Ureter (tissue), 1 donor: ENCODE results near the gene TFG. TPM values are rescaled to one million over a fixed set of nuclear protein-coding genes. Genes with fewer than 3 reads are reported as not detected.
"Not testable (repeated sequence)": the region's sequence is repeated elsewhere in the genome, so short reads cannot be mapped to it uniquely, and the experiment has no call there.

Experiments used
- DNase-seq: peaks from one replicate; pipeline ENCODE4 v3.0.0-alpha.2; 2020; ENCODE audit warnings: low spot score
- total RNA-seq: library from RNA; stranded (reverse); gene quantifications from one replicate; pipeline ENCODE4 v1.2.4, GENCODE V29; 2023
- donor health status: DM: yes; HTN: yes; CAD: no.

Gene TFG
- 86.9 TPM for total RNA-seq

DNA sequence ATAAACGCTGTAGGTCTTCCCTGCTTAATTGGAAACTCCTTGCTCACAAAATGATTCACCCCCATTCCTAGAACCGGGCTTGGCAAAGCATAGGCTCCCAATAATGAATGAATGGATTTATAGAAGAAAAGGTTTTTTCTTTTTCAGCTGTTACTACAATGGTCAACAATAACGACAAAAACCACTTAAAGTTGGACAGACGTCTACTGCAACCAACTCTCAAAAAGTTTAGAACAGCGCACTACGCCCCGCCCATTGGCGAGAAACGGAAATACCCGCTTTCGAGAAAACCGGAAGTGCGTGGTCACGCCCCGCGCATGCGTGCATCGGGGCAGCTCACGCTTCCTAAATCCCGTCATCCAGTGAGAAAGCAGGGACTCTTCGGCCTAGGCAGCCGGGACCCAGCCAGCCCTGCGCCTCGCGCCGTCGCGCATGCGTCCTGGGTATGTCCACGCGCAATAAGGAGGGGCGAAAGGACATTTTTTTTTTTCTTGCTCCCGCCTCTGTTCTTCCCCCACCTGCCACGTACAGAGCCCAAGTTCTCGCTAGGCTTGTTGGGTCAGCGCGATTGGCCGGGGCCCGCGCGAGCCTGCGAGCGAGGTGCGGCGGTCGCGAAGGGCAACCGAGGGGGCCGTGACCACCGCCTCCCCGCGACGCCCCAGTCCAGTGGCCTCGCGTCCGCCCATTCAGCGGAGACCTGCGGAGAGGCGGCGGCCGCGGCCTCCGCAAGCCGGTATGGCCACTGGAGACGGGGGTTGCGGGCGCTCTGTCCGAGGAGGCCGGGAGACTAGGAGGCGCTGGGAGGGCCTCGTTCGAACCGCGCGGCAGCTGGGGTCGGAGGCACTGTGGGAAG lies at the start of gene TFG:
Gene TFG, plus strand, starts transcription at position 506 of the 853 bp plus-strand sequence. CDS start 4,192 bp downstream, outside the sequence.
- peak; percentile 99 for DNase-seq

DNA sequence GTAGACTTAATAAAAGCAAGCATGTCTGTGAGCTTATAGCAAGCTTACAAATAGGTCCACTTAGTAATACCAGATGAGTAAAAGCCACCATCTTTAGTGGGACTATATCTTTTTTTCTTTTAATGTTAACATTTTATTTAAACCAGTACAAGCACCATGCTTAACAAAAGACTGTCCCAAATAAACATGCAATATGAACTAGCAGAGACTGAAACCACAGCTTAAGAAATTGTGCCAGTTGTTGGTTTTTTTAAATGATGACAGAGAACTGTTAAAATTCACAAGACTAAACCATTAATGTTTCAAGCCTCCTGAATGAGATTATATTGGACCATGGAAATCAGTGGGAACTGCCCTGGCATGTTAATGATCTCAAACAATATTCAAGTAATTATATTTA lies 48.0 kb upstream of the TFG start:
- not testable (repeated sequence) for DNase-seq

DNA sequence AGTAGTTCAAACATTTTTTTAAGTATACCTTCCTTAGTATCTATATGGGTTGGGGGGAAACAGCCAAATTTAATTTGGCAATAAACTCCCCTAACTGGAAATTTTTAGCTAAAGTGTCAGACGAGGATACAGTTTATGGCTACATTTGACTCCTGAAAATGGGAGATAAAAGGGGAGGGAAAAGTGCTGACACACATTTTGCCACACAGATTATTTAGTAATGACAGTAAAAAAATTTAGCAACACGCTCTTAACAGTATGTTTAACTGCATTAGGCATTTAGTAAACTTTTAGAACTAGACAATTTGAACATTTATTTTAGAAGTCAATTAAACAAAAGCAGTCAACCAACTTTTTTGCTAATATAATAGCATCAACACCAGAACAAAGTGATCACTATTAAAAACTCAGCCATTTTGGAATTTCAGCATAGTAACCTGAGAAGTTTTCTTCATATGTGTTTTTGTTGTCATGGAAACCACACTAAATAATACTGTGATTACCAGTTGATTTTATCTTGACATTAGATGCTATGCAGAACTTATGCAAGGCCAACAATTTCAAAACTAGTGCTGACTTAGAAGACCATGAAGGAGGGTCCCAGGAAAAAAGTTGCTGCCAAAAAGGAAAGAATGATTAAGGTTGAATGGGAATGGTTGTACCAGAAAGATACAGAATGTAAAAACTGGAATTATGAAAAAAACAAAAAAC lies 47.0 kb upstream of the TFG start:
- DNase-seq, result no peak

DNA sequence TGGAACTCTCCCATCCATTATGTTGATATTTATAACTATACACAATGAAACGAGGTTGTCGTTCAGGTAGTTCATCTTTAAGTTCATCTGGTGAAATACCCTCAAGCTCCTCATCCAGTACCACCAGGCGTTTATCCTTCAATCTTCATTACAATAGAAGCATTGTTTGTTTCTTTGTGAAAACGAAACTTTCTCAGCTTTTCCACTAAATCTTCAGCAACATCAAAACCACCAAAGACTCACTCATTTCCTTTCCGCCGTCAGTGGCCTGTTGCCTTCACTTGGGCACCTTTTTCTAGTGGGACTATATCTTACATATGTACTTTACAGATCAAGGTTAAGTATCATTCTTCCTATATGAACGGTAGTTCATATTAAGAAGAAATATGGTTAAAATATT lies 44.1 kb upstream of the TFG start:
- DNase-seq, result no peak

DNA sequence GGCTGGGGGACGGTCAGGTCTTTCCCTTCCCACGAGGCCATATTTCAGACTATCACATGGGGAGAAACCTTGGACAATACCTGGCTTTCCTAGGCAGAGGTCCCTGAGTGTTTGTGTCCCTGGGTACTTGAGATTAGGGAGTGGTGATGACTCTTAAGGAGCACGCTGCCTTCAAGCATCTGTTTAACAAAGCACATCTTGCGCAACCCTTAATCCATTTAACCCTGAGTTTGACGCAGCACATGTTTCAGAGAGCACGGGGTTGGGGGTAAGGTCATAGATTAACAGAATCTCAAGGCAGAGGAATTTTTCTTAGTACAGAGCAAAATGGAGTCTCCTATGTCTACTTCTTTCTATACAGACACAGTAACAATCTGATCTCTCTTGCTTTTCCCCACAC lies 42.6 kb upstream of the TFG start:
- not testable (repeated sequence) for DNase-seq

DNA sequence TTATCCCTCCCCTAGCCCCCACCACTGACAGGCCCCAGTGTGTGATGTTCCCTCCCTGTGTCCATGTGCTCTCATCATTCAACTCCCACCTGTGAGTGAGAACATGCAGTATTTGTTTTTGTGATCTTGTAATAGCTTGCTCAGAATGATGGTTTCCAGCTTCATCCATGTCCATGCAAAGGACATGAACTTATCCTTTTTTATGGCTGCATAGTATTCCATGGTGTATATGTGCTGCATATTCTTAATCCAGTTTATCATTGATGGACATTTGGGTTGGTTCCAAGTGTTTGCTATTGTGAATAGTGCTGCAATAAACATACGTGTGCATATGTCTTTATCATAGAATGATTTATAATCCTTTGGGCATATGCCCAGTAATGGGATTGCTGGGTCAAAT lies 42.0 kb upstream of the TFG start:
- not testable (repeated sequence) for DNase-seq

DNA sequence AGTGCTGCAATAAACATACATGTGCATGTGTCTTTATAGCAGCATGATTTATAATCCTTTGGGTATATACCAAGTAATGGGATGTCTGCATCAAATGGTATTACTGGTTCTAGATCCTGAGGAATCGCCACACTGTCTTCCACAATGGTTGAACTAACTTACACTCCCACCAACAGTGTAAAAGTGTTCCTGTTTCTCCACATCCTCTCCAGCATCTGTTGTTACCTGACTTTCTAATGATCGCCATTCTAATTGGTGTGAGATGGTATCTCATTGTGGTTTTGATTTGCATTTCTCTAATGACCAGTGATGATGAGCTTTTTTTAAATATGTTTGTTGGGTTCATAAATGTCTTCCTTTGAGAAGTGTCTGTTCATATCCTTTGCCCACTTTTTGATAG lies 38.3 kb upstream of the TFG start:
- DNase-seq, result not testable (repeated sequence)

DNA sequence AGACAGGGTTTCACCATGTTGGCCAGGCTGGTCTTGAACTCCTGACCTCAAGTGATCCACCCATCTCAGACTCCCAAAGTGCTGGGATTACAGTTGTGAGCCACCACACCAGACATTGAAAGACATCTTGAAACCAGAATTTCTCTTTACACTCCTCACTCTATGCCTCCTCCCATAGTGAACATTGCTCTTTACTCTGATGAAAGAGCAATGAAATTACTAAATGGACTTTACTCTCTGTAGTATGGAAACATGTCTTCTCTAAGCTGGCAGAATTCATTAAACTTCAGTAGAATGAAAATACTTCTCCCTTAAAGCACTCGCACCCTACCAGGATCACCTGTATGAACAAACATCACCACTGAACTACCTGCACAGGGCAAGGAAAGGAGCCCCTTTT lies 27.8 kb upstream of the TFG start:
- no peak for DNase-seq

DNA sequence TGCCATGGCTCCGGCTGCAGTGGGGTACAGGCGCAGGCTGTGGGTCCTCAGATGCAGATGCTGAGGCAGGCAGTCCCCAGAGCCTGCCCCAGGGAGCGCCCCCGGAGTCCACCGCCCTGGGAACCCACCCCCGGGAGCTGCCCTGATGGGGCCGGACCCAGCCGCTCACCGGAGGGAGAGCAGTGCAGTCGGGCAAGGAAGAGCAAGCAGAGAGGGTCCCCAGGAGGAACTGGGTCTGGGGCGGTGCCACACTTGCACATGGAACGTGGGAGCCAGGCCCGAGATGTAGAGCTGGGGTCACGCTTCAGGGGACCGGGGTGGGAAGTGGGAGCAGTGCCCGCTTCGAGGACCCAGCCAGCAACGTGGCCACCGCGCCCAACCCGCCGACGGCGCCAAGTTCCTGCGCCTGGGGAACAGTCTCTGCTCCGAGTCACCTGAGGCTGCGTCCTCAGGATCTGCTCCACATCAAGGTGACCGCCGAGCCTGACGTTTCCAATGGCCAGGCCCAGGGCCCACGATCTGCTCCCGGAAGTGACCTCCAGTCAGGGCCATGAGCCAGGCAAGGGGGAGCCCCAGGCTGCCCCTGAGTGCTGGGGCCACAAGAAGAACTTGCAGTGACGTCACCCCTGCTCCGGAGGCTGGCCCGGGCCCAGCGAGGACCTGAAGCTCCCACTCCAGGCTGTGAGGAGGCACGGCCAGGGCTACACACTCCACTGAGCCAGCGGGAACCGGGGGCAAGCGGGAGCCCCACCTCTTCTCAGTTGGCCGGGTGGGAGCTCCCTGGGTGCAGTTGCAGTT lies 27.0 kb upstream of the TFG start:
- no peak for DNase-seq

DNA sequence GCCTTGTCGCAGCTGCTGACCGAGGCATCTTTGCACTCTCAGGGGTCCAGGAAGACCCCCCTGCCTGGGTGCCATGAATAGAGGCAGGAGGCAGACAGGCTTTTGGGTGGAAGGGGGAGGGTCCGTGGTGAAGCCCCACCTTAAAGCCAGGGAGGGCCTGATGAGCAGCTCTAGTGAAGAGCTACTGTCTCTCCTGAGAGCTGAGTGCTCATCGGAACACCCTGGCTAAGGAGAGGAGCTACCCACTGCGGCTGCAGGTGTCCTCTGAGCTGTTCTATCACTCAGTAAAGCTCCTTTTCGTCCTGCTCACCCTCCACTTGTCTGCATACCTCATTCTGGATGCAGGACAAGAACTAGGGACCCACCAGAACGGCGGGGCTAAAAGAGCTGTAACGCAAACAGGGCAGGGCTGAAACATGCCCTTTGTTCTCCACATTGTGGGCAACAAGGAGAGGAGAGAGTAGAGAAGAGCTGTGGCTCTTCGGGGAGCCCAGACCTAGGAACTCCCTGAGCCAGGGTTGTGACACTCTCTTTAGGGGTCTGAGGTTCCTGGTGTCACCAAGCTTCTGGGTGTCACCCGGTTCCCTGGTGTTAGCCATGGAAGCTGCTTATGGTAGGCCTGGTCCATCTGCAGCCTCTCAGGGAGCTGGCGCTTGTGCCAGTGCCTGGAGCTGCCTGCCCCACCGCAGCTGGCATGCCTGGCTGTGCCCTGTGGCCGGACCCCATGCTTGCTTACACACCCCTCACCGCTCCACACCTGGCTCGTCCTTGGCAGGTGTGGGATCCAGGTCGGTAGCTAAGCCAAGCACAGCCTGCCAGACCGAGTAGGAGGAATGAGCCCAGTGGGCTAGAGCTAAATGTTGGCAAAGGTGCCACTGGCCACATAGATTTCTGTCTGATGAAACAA lies 26.2 kb upstream of the TFG start:
- DNase-seq, result no peak

DNA sequence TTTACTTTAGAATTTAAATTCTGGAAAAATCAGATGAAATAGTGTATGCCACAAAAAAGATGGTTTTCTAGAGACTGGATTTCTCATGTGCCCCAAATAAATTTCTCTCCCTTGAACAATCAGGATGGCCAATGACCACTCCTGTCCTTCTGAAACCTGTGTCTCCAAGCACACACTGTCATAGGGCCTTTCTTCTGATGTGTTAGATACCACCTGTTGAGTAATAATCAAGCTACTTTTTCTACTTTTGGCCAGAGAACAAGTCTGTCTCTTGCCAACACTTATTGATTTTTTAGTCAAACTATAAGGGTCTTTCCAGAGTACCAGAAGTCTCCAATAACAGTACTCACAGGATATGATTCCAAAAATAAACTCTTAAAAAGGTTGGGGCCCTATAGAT lies 16.1 kb upstream of the TFG start:
- no peak for DNase-seq

DNA sequence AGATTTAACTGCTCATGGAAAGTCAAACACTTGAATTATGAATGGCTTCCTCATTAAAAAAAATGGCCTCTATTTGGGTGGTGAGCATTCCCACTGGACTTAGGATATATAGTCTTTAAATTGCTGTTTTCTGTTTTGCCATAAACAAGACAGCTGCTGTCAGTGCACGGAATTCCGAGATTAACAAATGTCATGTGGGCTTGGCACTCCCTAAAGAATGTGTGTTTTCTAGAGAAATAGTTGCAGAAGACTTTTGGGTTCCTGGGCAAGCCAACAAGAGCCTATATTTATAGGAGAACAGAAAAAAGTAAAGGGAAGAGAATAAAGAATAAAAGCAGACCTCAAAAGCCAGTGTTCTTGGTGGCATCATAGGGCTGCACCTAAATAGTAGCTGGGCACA lies 13.6 kb upstream of the TFG start:
- no peak for DNase-seq

DNA sequence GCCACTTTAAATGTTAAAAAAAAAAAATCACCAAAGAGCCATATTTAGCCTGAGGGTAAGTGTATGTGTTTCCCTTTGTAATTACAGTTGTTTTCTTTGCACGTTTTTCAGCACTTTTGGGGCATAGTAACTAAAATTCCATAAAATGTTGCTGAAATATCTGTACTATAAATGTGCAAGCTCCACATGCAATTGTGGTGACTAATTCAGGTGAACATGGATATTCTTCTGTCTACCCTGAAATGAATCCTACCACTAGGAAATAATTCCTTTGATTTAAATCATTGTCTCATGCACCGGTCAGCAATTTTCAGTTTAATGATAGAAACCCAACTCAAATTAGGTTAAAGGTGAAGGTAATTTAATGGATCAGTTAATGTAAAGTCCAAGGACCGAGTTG lies 13.1 kb upstream of the TFG start:
- no peak for DNase-seq

DNA sequence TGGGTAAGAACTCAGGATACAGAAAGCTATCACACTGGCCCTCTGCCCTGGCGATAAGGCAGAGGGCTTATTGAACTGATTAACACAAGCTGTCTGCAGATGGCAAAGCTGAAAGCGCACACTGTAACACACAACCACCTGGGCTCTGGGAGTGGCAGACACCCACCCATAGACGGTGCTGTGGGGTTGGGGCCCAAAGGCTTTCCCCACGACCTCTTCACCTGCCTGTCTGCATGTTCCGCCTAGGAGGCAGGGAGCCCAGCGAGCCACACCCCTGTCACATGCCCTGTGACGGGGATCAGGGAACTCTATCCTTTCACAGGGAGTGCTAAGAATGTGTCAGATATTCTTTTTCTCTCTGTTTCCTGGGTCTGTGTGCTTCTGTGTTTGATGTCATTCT lies 12.1 kb upstream of the TFG start:
- DNase-seq, result no peak

DNA sequence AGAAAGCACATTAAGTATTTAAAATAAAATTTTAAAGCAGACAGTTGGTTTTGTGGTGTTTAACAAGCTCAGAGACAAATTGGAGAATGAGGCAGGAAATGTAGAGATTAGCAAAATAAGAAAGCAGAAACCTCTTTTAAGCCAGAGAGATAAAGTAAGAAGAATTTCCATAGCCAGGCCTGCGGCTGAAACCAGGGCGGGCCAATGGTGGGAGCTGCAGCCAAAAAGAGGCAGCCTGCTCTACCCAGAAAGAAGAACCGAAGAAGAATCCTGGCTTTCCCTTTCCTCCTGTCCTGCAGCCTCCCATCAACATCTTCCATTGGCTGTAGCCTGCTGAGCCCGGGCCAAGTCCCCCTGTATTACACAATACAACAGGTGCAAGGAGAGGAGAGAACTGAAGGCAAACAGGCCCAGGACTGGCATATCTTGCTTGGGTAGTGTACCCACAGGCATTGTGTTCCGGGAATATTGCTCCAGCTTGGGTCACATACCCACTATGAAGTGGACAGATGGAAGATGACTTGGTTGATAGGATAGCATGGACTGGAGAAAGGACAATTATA lies 11.5 kb upstream of the TFG start:
- no peak for DNase-seq

DNA sequence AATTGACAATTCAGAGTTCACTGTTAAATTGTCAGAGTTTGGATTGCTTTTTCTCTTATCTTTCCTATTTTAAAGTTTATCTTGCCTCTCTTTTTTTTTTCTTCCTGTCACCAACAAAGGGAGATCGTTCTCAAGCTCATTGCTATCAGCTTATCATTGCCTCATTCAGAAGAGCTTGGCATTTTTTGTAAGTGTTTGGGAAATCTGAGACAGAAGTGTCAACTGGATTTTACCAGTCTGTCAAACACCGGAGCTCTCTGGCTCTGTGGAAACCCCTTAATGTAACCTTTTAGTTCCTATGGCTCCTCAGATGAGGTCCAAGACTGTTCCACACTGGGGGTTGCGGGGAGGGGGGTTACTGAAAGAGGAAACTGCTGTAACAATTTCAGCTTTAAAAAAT lies 10.6 kb upstream of the TFG start:
- no peak for DNase-seq

DNA sequence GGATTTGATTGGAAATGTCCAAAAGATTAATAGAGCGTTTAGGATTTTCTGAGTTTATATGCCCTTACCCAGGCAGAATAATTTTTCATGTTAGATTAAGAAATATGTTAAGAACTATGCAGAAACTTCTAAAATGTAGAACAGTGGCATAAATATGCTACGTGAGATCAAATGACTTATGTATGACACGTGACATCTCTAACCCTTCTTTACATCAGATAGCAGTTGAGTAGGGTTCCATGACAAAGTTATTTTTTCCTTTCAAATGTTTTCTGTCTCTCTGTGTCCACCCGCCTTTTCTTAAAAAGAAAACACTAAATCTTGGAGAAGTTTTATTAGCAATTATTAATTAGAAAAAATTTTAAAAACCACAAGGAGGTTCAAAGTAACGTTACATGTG lies 8.6 kb upstream of the TFG start:
- no peak for DNase-seq

DNA sequence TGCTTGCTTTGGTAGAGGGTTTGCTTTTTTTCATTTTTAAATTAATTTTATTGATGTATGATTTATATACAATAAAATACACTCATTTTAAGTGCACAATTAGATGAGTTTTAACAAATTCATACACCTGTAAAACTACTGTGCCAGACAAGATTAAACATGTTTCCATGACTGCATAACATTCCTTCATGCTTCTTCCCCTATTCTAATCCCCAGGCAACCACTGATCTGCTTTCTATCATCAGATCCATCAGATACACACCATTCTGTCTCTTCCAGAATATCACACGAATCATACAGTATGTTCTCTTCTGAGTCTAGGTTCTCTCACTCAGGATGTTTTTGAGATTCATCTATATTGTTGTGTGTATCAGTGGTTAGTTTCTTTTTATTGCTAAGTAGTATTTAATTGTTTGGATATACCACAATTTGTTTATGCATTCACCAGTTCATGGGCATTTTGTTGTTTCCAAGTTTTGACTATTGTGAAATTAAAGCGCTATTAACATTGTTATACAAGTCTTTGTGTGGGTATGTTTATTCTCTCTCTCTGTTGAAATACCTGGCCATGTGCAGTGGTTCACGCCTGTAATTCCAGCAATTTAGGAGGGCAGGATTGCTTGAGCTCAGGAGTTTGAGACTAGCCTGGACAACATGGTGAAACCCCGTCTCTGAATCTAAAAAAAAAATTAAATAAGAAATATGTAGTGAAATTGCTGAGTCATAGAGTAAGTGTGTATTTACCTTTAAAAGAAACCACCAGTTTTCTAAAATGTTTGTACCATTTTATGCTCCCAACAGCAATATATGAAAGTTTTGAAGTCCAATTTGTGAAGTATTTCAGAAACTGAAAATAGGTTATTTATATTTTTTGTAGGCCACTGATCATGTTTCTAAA lies 7.0 kb upstream of the TFG start:
- DNase-seq, result no peak

DNA sequence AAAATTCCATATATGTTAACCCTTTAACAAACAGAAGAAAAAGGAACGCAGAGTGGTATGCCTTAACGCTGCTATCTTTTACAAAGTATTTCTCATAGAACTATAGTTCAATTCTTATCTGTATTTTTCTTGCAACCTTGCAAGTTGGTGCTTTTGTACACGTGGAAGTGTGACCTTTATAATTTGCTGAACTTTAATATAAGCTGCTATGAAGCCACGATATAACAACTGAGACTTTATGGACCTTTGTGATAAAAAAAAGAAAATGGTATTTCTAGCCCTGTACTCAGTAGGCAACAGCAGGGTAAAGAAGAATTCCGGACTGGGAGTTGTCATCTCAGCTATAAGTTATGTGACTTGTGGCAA lies 6.3 kb upstream of the TFG start:
- DNase-seq, result no peak

DNA sequence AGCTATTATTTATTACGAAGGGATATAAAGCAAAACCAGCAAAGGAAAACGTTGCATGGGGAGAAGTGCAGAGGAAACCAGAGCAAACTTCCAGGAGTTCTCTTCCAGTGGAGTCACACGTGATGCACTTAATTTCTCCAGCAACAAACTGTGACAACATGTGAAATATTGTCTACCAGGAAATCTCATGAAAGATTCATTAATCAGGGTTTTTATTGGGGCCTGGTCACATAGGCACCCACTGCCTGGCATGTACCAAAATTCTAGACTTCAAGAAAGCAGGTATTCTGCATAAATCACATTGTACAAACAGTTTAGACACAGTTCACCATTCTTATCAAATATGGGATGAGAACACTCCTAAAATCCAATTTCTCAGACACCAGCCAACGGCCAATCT lies 5.4 kb upstream of the TFG start:
- DNase-seq, result no peak
